Measurements from ENCODE around the gene LRRC2. TPM values are rescaled to one million over a fixed set of nuclear protein-coding genes. Genes with fewer than 3 reads are reported as not detected.

LRRC2 gene
- total and polyA plus RNA-seq, 2 donors (not counting 3 experiments of a cell fraction or from before 2014, with no cell fraction given), result 0.14 to 0.73 TPM

- FAIRE-seq (no peak), DNase-seq (ENCODE audit: low read depth, low spot score) (no peak)
- ChIA-PET POLR2A (interaction anchor here (0.6 kb wide), 1 partner anchor 65 kb away, joined by 4 read pairs; no protein-coding TSS in a partner anchor), CTCF (interaction anchor here (3.5 kb wide), 1 partner anchor 115 kb away, joined by 14 read pairs; no protein-coding TSS in a partner anchor)
- H2AFZ ChIP-seq (ENCODE audit: low read depth, low read length), result no peak overlapping the region
- H3K4me1 ChIP-seq (ENCODE audit: control insufficient read depth, extremely low read depth, insufficient read depth, low read length), result no peaks in the 10 kb centered on the region
- no peak overlapping the region for H3K4me2 ChIP-seq (ENCODE audit: insufficient read depth, low read length)
- H4K20me1 ChIP-seq (replicated peaks; ENCODE audit: control insufficient read depth, extremely low read depth, insufficient read depth, low read length), result no peaks in the 10 kb centered on the region
- no peak overlapping the region for H3K4me3 ChIP-seq (replicated peaks in 1 of 3; ENCODE audit: insufficient read depth in 1 of 3, low read depth in 1 of 3, low read length in 3 of 3)
- H3K9me3 ChIP-seq (replicated peaks; ENCODE audit: control insufficient read depth, insufficient read depth, low read length), result no peaks in the 10 kb centered on the region
- BruUV-seq (replicated peaks), result no TSS peak
- H3K9ac ChIP-seq (replicated peaks; ENCODE audit: extremely low read depth, insufficient read depth, low read length), result no peak overlapping the region
- dilution Hi-C loops (cut with MboI; ENCODE audit: extremely low pct_ligation_motif_present, low sequenced_read_pairs), result no loop called here
- no peaks in the 10 kb centered on the region for H3K79me2 ChIP-seq (ENCODE audit: control insufficient read depth, insufficient read depth, low read length)
- H3K36me3 ChIP-seq (ENCODE audit: control insufficient read depth in 2 of 2, extremely low read depth in 1 of 2, insufficient read depth in 2 of 2, low read length in 2 of 2), result no peaks in the 10 kb centered on the region
- H3K27me3 ChIP-seq (ENCODE audit: control insufficient read depth in 2 of 2, insufficient read depth in 2 of 2, low read length in 2 of 2), result peaks cover 3 to 5% of the 10 kb centered on the region in 2 experiments
- no peak for TF ChIP-seq POLR2AphosphoS5 (IDR thresholded peaks at IDR 0.05; ENCODE audit: insufficient read depth, low read depth, low read length)
- no peak overlapping the region for H3K27ac ChIP-seq (ENCODE audit: insufficient read depth, low read depth, low read length)
- intact Hi-C loops (cut with micrococcal nuclease), result no loop called here
- H3K9me1 ChIP-seq (replicated peaks; ENCODE audit: control insufficient read depth, extremely low read depth, insufficient read depth, low read length), result no peaks in the 10 kb centered on the region
These were observed 38.0 kb upstream of the LRRC2 start for GRCh38 chr3:46604127-46604526.

GRCh38 chr3:46603446-46604046 is 37.4 kb upstream of the LRRC2 start:
- dilution Hi-C loops (cut with MboI; ENCODE audit: extremely low pct_ligation_motif_present, low sequenced_read_pairs), result no loop called here
- H4K20me1 ChIP-seq (replicated peaks; ENCODE audit: control insufficient read depth, extremely low read depth, insufficient read depth, low read length), result no peaks in the 10 kb centered on the region
- H3K9me1 ChIP-seq (replicated peaks; ENCODE audit: control insufficient read depth, extremely low read depth, insufficient read depth, low read length), result no peaks in the 10 kb centered on the region
- H3K36me3 ChIP-seq (ENCODE audit: control insufficient read depth in 2 of 2, extremely low read depth in 1 of 2, insufficient read depth in 2 of 2, low read length in 2 of 2), result no peaks in the 10 kb centered on the region
- no peak overlapping the region for H3K4me3 ChIP-seq (replicated peaks in 1 of 3; ENCODE audit: insufficient read depth in 1 of 3, low read depth in 1 of 3, low read length in 3 of 3)
- CTCF ChIA-PET, result interaction anchor here (3.5 kb wide), 1 partner anchor 115 kb away, joined by 14 read pairs; no protein-coding TSS in a partner anchor
- no peaks in the 10 kb centered on the region for H3K9me3 ChIP-seq (replicated peaks; ENCODE audit: control insufficient read depth, insufficient read depth, low read length)
- no peak overlapping the region for H3K9ac ChIP-seq (replicated peaks; ENCODE audit: extremely low read depth, insufficient read depth, low read length)
- no peak for FAIRE-seq
- POLR2A ChIA-PET, result interaction anchor here (0.6 kb wide), 1 partner anchor 64 kb away, joined by 4 read pairs; no protein-coding TSS in a partner anchor
- H3K27me3 ChIP-seq (ENCODE audit: control insufficient read depth in 2 of 2, insufficient read depth in 2 of 2, low read length in 2 of 2), result peaks cover 3 to 5% of the 10 kb centered on the region in 2 experiments
- BruUV-seq (replicated peaks), result no TSS peak
- H3K27ac ChIP-seq (ENCODE audit: insufficient read depth, low read depth, low read length), result no peak overlapping the region
- DNase-seq (ENCODE audit: low read depth, low spot score), result no peak
- H2AFZ ChIP-seq (ENCODE audit: low read depth, low read length), result no peak overlapping the region
- no peaks in the 10 kb centered on the region for H3K79me2 ChIP-seq (ENCODE audit: control insufficient read depth, insufficient read depth, low read length)
- no peak for TF ChIP-seq CTCF (IDR thresholded peaks at IDR 0.05; ENCODE audit: extremely low read depth in 1 of 2, insufficient read depth in 1 of 2, low read depth in 1 of 2, low read length in 2 of 2)
- TF ChIP-seq JUN (IDR thresholded peaks at IDR 0.05; ENCODE audit: borderline replicate concordance, insufficient read depth, insufficient read length, low read depth), result no peak
- no peak for TF ChIP-seq FOS (IDR thresholded peaks at IDR 0.05; ENCODE audit: borderline replicate concordance, insufficient read depth, low read length)
- TF ChIP-seq POLR2AphosphoS5 (IDR thresholded peaks at IDR 0.05; ENCODE audit: insufficient read depth, low read depth, low read length), result no peak
- TF ChIP-seq GATA2 (IDR thresholded peaks at IDR 0.05; ENCODE audit: insufficient read depth, insufficient read length, low read depth, low read length), result no peak
- no peak for TF ChIP-seq MYC (IDR thresholded peaks at IDR 0.05; ENCODE audit: low read depth, low read length)
- no peak for TF ChIP-seq MAX (IDR thresholded peaks at IDR 0.05; ENCODE audit: insufficient read depth, insufficient read length)
- no peak for TF ChIP-seq EZH2 (IDR thresholded peaks at IDR 0.05; ENCODE audit: borderline replicate concordance, low read depth, low read length, severe bottlenecking)
- TF ChIP-seq POLR2A (IDR thresholded peaks at IDR 0.05; ENCODE audit: low read depth, low read length), result no peak
- intact Hi-C loops (cut with micrococcal nuclease), result no loop called here
- no peaks in the 10 kb centered on the region for H3K4me1 ChIP-seq (ENCODE audit: control insufficient read depth, extremely low read depth, insufficient read depth, low read length)
- no peak overlapping the region for H3K4me2 ChIP-seq (ENCODE audit: insufficient read depth, low read length)
